Fibroblast of mammary gland (primary cell): ENCODE data around the gene ELOVL4.
A peak's percentile ranks its signal among the peaks of the same experiment; 100 is the strongest.

Experiments used
- DNase-seq: peaks from one replicate; pipeline ENCODE4 v3.0.0-alpha.2; 2010; ENCODE audit warnings: low read depth
- H3K4me3 ChIP-seq: 2 replicates; pipeline ENCODE4 v1.5.1; 2011; ENCODE audit warnings: low read depth, mild to moderate bottlenecking, low read length, moderate library complexity; ENCODE audit not compliant: control insufficient read depth
- TF ChIP-seq, protein P1 (sequence below): conservative IDR thresholded peaks from 2 replicates; pipeline ENCODE4 v1.5.1; 2011; ENCODE audit warnings: low read depth, low read length, inconsistent platforms; ENCODE audit not compliant: control insufficient read depth, insufficient read depth

Gene ELOVL4

DNA sequence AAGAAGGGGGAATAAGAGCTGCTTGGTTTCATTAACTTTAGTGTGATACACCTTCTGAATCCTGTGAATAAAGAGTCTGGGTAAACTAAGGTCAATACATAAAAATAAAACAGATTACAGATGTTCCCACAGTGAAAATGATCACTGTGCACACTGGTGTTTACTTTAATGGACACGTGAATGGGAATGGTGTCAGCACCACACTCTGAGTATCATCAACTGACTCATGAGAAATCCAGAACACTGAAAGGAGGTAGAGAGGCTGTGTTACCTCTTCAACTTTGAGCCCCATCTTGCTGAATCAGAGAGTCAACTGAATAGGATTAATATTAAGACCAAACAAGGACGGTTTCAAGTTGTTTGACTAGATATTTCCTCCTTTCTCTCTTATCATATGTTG lies 75.0 kb downstream of the ELOVL4 start:
- TF ChIP-seq, protein P1, sequence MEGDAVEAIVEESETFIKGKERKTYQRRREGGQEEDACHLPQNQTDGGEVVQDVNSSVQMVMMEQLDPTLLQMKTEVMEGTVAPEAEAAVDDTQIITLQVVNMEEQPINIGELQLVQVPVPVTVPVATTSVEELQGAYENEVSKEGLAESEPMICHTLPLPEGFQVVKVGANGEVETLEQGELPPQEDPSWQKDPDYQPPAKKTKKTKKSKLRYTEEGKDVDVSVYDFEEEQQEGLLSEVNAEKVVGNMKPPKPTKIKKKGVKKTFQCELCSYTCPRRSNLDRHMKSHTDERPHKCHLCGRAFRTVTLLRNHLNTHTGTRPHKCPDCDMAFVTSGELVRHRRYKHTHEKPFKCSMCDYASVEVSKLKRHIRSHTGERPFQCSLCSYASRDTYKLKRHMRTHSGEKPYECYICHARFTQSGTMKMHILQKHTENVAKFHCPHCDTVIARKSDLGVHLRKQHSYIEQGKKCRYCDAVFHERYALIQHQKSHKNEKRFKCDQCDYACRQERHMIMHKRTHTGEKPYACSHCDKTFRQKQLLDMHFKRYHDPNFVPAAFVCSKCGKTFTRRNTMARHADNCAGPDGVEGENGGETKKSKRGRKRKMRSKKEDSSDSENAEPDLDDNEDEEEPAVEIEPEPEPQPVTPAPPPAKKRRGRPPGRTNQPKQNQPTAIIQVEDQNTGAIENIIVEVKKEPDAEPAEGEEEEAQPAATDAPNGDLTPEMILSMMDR: no peak
- peak; percentile 15 for DNase-seq
- no peak overlapping the region for H3K4me3 ChIP-seq

DNA sequence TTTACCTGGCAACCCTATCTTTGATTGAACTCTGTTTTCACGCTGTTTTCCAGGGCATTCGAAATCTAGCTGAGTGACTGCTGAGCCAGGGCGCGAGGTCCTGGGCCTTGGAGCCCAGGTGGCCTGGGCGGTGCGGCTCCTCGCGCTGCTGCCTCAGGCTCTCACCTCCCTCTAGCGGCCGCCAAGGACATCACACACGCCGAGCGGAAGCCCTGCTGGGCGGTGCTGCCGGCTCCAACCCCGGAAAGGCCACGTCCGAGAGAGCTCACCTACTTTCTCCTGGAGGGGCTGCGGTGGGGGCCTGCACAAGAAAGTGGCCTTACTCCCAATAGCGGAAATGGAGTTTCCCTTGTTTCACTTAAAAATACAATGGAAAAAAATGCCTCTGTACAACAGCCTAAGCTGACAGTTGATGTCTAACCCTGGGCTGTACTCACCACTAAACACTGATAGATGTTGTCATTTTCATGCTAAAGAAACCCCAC lies 77.7 kb downstream of the ELOVL4 start:
- peak; percentile 63 for DNase-seq
- H3K4me3 ChIP-seq: peak overlapping the region; percentile 18
- TF ChIP-seq, protein P1: peak; percentile 76

DNA sequence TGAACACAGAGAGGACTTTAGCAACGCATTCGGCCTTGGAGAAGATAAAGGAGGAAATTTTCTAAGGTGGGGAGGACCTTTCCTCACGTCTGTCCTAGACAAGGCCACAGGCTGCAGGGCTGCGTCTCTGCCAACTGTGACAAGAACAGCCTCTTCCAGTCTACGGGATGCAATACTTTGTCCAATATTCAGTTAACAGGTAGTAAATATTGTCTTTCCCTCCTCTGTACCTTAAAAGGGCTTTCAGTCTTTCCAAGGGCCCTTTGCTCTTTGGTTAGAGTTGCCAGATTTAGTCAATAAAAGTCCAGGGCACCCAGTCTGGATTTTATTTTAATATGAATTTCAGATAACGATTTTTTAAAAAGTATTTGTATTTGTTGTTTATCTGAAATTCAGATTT lies 78.2 kb downstream of the ELOVL4 start:
- no peak overlapping the region for H3K4me3 ChIP-seq
- TF ChIP-seq, protein P1: no peak
- no peak for DNase-seq

DNA sequence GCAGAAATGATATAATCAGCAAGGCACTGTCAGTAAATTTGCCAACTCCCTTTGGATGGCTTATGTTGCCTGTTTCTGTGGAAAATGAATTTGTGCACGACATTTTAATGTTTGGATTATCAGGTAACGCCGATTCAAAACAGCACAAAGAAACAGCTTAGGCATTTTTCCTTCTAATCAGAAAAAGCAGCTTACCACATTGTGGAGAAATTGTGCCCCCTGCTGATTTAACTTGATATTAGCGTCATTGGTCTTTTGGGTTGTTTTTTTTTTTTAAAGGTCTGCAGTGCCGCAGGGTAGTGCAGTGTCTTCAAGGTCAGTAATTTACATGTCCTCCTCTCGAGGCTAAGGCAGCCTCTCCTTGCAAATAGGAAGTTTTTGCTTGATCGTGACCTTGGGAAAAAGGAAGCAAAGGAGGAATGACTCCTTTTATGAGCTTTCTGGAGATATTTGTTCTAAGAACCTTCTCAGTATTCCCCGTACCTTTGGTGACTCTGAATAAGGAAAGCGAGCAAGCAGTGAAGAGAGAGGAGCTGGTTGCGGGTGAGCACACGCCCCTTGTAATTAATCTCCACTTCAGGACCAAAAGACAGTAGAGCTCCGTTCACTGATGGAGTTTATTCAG lies 79.1 kb downstream of the ELOVL4 start:
- H3K4me3 ChIP-seq: peak overlapping the region; percentile 31
- TF ChIP-seq, protein P1: peak; percentile 77
- peak; percentile 75 for DNase-seq
